HG03066 (cell line): ENCODE results near the gene EMSY.
"Not testable (repeated sequence)": the region's sequence is repeated elsewhere in the genome, so short reads cannot be mapped to it uniquely, and the experiment has no call there.

ENCODE experiments used
- ATAC-seq: cut with Tn5 transposase; IDR thresholded peaks from one replicate; pipeline ENCODE4 v1.9.1; 2021; ENCODE audit warnings: low read depth; ENCODE audit not compliant: unreplicated experiment

The EMSY gene

GRCh38 chr11:76444384-76445120, at the start of gene EMSY:
Gene EMSY, plus strand, starts transcription at chr11:76445018. Its CDS starts 1,921 bp downstream, at chr11:76446939.
- ATAC-seq: peak; percentile 93

GRCh38 chr11:76395296-76395695, 49.5 kb upstream of the EMSY start:
- no peak for ATAC-seq

- no peak for ATAC-seq
Measured at GRCh38 chr11:76397383-76397782, 47.4 kb upstream of the EMSY start.

- no peak for ATAC-seq
Measured at GRCh38 chr11:76400967-76401366, 43.9 kb upstream of the EMSY start.

GRCh38 chr11:76401484-76401883, 43.3 kb upstream of the EMSY start:
- not testable (repeated sequence) for ATAC-seq

GRCh38 chr11:76406359-76406758, 38.5 kb upstream of the EMSY start:
- ATAC-seq: no peak

GRCh38 chr11:76408171-76408965, 36.5 kb upstream of the EMSY start:
- no peak for ATAC-seq

GRCh38 chr11:76410851-76411357, 33.9 kb upstream of the EMSY start:
- no peak for ATAC-seq

- ATAC-seq: no peak
Measured at GRCh38 chr11:76415073-76415472, 29.7 kb upstream of the EMSY start.

- no peak for ATAC-seq
Measured at GRCh38 chr11:76419896-76420295, 24.9 kb upstream of the EMSY start.

- ATAC-seq: no peak
Measured at GRCh38 chr11:76424379-76424778, 20.4 kb upstream of the EMSY start.

- no peak for ATAC-seq
Measured at GRCh38 chr11:76424891-76425290, 19.9 kb upstream of the EMSY start.

- no peak for ATAC-seq
Measured at GRCh38 chr11:76426660-76427059, 18.2 kb upstream of the EMSY start.

GRCh38 chr11:76436020-76436419, 8.8 kb upstream of the EMSY start:
- no peak for ATAC-seq

GRCh38 chr11:76443268-76443980, 1.4 kb upstream of the EMSY start:
- no peak for ATAC-seq

- ATAC-seq: no peak
Measured at GRCh38 chr11:76444065-76444383, 794 bp upstream of the EMSY start.

GRCh38 chr11:76445121-76446084, 585 bp downstream of the EMSY start:
- ATAC-seq: peak; percentile 34

GRCh38 chr11:76448506-76448905, 3.7 kb downstream of the EMSY start:
- ATAC-seq: no peak

GRCh38 chr11:76453248-76453647, 8.4 kb downstream of the EMSY start:
- ATAC-seq: no peak

- no peak for ATAC-seq
Measured at GRCh38 chr11:76455331-76455730, 10.5 kb downstream of the EMSY start.
